GM19025 (cell line): Measurements from ENCODE around the gene OMP.
"Not testable (repeated sequence)": the region's sequence is repeated elsewhere in the genome, so short reads cannot be mapped to it uniquely, and the experiment has no call there.

Experiments
- ATAC-seq: cut with Tn5 transposase; IDR thresholded peaks from one replicate; pipeline ENCODE4 v1.9.1; 2021; ENCODE audit warnings: mild to moderate bottlenecking, low read depth, moderate library complexity; ENCODE audit not compliant: unreplicated experiment

Gene OMP, protein sequence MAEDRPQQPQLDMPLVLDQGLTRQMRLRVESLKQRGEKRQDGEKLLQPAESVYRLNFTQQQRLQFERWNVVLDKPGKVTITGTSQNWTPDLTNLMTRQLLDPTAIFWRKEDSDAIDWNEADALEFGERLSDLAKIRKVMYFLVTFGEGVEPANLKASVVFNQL

DNA sequence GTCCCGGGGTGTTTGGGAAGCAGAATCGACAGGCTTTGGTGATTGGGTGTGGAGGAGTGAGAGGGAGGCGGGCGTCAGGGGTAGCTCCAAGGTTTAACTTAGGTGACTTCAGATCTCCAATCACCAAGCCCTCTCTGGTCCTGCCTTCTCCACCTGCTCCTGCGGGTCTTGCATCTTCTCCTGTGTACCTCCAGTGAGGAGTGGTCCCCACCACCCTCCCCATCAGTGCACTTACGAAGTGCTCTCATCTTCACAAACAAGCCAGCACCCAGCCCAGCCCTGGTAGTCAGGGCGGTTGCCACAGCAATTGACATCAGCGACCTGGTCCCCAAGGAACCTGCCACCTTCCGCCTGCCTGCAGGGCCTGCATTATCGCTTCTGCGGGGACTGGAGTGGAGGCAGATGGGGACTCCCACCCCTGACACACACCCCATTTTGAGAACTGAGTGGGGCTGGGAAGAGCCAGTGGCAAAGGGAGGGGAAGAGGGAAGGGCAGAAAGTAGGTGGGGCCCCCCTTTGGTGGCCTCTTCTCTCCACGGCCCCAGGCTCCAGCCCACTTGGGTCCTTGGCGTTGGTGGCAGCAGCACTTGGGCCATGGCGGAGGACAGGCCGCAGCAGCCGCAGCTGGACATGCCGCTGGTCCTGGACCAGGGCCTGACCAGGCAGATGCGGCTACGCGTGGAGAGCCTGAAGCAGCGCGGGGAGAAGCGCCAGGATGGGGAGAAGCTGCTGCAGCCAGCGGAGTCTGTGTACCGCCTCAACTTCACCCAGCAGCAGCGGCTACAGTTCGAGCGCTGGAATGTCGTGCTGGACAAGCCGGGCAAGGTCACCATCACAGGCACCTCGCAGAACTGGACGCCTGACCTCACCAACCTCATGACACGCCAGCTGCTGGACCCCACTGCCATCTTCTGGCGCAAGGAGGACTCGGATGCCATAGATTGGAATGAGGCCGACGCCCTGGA is at the start of gene OMP:
Gene OMP (plus strand): TSS at position 595 of the 965 bp plus-strand sequence. CDS start 0 bp downstream, at position 595.
- ATAC-seq, result no peak

DNA sequence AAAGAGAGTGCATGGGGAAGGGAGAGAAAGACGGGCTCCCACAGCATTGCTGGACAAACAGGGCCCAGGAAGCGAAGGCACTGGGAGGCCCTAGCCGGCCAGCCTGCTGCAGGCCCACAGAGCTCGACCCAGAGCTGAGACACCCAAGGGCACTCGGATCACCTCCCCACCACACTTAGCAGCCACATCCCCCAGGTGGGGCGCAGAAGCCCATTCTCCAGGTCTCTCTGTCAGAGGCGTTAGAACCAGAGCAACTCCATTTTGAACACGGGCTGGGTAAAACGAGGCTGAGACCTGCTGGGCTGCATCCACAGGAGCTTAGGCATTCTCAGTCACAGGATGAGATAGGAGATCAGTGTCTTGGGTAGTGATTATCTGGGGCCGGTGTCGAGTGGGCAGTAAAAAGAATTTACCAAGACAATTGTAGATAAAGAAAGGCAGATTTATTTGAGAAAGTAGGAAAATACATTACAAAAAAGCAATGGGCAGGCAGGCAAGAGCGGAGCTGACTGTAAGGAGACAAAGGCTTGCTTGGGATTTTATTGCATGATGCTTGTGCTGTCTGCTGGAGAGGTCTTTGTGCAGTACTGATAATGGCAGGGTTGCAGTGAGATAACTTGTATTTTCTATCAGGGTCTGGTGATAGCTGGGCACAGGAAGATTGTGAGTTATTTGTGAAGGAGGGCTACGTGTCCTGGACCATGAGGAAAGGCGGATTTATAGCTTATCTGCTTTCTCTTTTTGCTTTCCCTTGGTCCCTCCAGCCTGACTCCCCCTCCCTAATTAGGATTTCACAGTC is 49.2 kb upstream of the OMP start:
- ATAC-seq, result no peak

DNA sequence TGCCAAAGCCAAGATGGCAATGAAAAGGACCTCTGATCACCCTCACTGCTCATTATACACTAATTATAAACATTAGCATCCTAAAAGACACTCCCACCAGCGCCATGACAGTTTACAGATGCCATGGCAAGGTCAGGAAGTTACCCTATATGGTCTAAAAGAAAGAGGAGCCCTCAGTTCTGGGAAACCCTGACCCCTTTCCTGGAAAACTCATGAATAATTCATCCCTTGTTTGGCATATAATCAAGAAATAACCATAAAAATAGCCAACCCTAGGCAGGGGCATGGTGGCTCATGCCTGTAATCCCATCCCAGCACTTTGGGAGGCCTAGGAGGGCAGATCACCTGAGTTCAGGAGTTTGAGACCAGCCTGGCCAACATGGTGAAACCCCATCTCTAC is 48.6 kb upstream of the OMP start:
- ATAC-seq, result no peak

DNA sequence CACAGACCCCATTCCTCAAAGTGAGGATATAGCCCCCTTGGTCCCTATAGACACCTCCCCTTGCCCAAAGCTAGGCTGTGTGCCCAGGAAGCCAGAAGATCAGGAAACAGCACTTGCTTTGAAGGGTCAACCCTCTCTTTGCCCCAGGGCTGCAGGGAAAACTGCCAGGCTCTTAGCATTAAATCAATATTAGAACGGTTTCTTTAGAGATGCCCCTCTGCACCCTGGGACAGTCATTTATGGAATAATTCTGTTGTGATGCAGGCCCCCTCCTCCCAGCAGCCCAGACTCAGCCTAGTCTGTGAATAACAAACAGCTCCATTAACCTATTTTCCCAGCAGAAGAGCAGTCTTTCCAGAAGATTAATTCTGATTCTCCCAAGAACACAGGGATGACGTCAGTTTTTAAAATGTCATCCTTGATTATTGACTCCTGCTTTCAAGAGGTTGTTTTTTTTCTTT is 47.5 kb upstream of the OMP start:
- ATAC-seq, result no peak

DNA sequence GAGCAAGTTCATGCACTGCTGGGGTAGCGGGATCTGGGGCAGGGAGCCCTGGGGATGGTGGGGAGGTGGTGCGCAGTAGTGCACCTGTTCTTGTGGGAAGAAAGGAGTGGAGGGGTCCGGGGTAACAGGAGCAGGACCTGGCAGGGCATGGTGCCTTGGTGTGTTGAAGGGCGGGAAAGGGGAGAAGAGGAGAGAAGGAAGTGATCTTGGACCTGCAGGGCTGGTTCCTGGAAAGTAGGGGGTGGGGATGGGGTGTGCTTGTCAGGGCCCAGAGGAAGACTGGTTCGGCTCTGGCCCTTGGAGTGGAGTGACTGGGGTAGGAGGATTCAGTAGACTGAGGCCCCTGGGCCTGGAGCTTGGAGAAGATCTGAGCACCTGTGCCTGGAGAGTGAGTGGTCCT is 46.7 kb upstream of the OMP start:
- no peak for ATAC-seq

DNA sequence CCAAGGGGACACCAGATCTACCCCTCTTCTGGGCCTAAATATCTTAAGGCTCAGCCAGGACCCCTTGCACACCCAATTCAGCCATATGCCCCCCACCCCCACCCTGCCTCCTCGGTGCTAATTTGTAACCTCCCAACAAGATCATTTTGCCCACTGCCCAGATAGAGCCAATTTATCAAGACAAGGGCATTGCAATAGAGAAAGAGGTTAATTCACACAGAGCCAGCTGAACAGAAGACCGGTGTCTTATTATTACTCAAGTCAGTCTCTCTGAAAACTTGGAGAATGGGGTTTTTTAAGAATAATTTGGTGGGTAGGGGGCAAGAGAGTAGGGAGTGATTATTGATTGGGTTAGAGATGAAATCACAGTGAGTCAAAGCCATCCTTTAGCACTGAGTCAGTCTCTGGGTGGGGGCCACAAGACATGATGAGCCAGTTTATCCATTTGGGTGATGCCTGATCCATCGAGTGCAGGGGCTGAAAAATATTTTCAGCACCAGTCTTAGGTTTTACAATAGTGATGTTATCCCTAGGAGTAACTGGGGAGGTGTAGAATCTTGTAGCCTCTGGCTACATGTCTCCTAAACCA is 45.7 kb upstream of the OMP start:
- ATAC-seq, result no peak

DNA sequence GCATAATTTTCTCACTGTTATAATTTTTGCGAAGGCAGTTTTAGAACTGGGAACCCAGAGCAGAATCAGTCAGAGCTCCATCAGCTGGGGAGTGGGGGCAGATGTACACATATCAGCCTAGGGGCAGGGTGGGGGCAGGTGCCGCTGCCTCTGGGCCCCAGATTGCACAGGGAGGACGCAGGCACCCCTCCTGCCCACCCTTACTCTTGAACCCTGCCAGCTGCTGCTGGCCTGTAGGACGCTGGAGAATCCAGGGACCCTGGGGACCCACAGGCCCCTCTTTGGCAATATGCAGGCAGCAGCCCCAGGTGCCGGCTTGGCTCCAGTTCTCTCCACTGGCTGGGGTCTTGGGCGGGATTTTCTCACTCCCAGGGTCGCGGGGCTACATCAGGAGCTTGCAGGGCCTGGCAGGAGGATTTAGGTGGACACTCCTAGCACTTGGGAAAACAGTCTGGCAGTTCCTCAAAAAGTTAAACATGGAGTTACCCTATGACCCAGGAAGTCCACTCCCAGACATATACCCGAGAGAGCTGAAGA is 44.6 kb upstream of the OMP start:
- ATAC-seq, result no peak

DNA sequence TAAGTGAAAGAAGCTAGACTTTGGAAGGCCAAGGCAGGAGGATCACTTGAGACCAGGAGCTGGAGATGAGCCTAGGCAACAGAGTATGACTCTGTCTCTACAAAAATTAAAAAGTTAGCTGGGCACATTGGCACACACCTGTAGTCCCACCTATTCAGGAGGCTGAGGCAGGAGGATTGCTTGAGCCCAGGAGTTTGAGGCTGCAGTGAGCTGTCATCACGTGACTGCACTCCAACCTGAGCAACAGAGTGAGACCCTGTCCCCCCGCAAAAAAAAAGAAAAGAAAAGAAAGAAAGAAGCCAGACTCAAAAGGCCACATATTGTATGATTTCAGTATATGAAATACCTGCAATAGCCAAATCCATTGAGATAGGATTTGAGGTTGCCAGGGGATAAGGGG is 43.7 kb upstream of the OMP start:
- no peak for ATAC-seq

DNA sequence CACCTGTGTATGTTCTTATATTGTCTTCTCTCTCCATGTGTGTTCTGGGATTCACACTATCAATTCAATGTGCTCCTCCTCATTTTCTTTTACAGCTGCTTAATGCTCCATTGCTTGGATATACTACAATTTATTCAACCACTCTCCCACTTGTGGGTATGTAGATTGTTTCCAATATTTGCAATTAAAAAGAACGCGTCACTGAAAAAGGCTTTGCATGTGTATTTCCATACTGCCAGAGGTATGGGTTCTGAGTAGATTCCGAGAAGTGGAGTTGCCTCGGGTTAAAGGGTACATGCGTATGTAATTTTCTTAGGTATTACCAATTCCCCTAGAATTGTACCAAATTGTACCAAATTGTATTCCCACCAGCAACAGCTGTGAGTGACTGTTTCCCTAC is 42.8 kb upstream of the OMP start:
- no peak for ATAC-seq

DNA sequence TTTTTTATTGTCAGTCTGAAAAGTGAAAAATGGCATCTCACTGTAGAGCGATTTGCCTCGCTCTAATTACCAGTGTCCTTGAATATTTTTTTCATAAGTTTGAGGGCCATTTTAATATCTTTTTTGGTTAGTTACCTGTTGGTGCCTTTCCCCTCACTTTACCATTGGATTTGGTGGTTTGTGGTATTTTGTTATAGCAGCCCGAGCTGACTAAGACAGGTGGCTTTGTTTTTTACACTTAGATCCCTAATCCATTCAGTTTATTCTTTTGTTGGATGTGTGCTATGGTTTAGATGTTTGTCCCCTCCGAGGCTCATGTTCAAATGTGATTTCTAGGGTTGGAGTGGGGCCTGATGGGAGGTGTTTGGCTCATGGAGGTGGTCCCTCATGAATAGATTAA is 42.4 kb upstream of the OMP start:
- no peak for ATAC-seq

DNA sequence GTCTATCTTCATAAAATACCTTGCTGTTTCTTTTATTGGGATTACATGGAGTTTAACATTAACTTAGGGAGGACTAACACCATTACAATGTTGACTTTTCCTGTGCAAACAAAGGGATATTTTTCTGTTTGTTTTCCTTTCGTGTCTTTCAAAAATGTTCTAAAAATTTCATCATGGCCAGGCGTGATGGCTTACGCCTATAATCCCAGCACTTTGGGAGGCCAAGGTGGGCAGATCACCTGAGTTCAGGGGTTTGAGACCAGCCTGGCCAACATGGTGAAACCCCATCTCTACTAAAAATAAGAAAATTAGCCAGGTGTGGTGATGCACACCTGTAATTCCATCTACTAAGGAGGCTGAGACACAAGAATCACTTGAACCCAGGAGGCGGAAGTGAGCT is 41.4 kb upstream of the OMP start:
- not testable (repeated sequence) for ATAC-seq

DNA sequence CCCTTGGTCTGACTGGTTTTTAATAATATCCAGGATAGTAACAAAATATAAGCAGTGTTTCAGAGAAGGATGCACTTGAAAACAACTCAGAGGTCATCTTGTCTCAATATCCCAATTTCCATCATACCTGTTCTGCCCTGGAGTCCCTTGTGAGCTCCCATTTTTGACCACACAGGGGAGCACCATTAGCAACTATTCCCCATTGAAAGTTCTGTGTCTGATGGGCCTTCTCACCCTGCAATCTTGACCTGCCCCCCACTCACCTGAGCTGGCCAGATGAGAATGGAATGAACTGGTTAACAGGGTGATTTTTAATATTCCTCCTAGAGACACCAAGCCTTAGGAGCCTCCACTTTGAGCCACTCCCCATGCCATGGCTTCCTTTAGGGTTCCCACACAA is 39.7 kb upstream of the OMP start:
- ATAC-seq, result no peak

DNA sequence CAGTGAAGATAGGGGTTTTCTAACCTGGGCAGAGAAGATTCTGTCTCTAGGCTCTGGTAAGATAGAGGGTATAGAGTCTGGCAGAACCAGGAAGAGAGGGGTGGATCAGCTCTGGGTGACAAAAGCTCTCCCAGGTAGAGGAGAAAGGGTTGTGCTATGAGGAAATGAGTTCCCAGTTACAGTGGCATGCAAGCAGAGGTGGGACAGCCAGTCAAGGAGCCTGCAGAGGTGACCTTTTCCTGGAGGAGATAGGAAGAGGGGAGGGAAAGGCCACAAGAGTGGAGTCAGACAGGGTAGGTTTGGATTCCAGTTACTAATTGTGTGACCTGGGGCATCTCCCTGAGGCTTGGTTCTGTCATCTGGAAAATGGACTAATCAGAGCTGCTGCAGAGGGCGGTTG is 39.2 kb upstream of the OMP start:
- no peak for ATAC-seq

DNA sequence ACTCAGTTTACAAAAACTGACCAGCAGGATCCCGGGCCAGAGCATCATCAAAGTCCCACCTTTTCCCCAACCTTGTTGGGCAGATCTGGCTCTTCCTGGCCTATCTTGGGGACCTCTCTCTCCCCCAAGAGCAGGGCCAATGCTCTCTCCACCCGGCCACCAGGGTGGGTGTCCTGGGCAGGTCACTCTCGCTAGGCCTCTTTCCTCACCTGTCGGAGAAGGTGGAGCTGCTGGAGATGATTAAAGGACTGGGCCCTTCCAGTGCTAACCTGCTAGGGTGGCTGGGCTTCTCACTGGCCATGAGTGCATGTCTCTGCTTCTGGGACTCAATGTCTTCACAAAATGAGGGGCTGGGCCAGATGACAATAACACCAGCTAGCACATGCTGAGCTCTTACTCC is 38.8 kb upstream of the OMP start:
- no peak for ATAC-seq

DNA sequence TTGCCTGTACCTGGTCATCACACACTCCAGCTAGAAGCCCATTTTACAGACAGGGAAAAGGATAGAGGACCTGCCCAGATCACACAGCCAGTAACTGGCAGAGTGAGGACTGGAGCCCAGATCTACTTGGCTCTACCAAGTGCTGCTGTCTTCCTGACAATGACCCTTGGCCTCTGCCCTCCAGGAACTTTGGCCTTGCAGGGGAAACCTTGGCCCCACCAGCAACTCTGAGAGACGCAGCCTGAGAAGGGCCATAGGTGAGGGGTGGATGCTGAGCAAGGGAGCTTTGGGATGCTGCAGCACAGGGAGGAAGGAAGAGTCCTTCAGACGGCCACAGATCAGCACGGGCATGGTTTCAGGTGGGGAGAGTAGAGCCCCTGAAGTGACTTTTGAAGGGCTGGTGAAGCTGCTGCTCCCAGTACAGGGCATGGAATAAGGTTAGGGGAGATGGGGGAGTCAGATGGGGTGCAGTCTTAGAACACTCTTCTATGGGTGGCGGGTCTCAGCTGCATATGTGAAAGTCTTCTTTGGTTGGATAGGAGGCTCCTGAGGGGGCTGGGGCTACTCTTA is 37.9 kb upstream of the OMP start:
- no peak for ATAC-seq

DNA sequence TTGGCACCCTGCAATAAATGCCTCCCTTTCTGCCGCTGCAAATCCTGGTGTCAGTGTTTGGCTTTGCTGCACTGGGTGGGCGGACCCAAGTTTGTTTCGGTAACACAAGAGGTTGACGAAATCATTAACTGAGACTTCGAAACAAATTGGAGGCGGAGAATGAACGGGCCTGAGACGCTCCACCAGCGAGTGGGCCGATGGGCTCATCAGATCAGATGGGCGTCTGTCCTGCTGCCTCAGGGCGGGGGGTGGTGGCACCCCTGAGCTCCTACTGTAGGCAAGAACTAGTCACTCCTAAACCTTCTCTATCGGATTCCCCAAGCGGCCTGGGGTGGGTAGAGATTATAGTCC is 36.8 kb upstream of the OMP start:
- no peak for ATAC-seq

DNA sequence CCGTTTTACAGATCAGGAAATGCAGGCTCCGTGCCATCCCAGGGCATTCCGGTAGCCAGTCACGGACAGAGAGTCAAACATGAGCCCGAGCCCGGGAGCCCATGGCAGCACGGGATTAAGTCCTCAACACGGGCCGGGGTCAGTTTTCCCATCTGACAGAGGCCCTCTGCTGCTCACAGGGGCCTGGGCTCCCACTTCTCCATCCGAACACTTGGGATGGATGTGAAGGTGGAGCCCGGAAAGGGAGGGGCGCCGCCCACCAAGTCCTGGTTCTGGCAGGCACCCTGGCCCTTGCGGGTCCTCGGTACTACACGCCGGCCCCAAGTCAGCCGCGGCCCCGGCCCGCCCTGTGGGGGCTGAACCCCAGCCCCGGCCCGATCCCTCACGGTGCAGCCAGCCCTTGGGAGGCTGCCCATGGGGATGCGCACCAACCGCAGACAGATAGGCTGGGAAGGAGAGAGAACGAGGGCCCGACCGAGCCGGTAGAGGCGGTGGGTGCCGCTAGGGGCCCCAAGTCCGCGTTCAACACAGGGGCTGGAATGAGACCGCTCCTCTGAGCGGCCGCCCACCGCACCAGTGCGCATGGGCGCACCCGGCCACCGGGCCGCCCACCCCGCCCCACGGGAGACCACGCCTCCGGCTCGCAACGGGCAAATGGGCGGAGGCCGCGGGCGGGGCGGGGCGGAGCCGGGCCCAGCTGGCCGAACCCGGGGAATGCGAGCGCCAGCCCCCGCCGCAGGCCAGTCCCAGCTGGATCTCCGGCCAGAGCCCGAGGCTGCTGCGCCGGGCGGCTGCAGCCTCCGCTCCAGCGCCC is 36.2 kb upstream of the OMP start, which contains the start of gene CAPN5:
Gene CAPN5 (plus strand): TSS at position 743 of the 814 bp plus-strand sequence. CDS start 17,916 bp downstream, outside the sequence.
- ATAC-seq, result peak; percentile 97

DNA sequence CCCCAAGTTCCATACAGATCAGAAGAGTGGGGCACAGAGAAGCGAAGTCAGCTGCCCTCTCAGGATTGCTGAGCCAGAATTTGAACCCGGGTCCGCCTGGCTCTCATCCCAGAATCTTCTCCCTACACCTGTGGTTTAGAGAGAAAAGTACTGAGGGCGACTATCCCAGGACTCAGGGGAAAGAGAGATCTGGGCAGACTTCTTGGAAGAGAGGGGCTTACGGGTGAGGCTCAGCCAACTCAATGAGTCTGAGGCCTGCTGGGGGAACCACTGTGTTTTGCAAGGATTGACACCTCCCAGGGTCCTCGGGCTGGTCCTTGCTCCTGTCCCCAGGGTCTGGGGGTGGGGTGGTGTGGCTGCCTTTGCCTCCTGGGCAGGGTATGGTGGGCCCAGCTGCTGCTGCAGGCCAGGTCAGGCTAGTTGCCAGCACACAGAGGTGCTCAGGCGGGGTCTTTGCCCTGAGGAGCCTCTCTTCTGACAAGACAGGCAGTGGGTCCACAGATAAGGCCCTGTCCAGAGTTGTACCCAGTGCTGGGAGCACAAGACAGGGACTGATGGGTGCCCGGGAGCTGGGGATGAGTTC is 34.7 kb upstream of the OMP start:
- ATAC-seq, result no peak
